GM15510 (cell line): ENCODE results near the gene SIDT2.

ENCODE experiments used
- POLR2A ChIP-seq: IDR thresholded peaks from 3 replicates; pipeline ENCODE4 v1.6.1; 2011; ENCODE audit warnings: borderline replicate concordance; ENCODE audit not compliant: insufficient read length; ENCODE audit errors: extremely low read depth

Gene SIDT2

GRCh38 chr11:117183724-117184349, 5.3 kb downstream of the SIDT2 start:
- no peak for TF ChIP-seq POLR2A

GRCh38 chr11:117185736-117186430, 7.3 kb downstream of the SIDT2 start:
- TF ChIP-seq POLR2A = no peak

GRCh38 chr11:117186431-117186761, 7.9 kb downstream of the SIDT2 start:
- TF ChIP-seq POLR2A = no peak

DNA sequence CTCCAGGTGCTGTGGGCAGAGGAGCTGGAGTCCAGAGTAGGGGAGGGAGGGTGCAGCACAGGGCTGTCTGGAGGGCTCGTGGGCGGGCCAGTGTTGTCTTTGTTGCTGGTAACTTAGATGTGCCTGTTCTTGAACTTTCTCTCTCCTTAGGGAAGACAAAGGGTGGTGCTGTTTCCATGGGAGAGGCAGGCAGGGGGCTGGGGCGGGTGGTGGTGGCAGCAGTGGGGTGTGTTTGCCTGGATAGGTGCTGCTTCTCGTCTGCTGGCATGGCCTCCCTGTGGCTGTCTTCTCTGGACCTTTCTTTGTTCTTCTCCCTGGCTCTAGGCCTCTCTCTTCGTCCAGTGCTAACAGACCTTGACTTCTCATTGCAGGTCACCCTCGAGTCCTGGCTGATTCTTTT, 8.5 kb downstream of the SIDT2 start:
- TF ChIP-seq POLR2A = no peak

- no peak for TF ChIP-seq POLR2A
Observed at GRCh38 chr11:117187428-117187798, 8.9 kb downstream of the SIDT2 start.

GRCh38 chr11:117187799-117188481, 9.4 kb downstream of the SIDT2 start:
- TF ChIP-seq POLR2A = no peak

GRCh38 chr11:117188620-117189081, 10.1 kb downstream of the SIDT2 start:
- no peak for TF ChIP-seq POLR2A

GRCh38 chr11:117189191-117189940, 10.8 kb downstream of the SIDT2 start:
- TF ChIP-seq POLR2A = no peak

- no peak for TF ChIP-seq POLR2A
Observed at GRCh38 chr11:117189941-117190544, 11.5 kb downstream of the SIDT2 start.

GRCh38 chr11:117191680-117192400, 13.3 kb downstream of the SIDT2 start:
- no peak for TF ChIP-seq POLR2A

GRCh38 chr11:117192401-117192875, 13.9 kb downstream of the SIDT2 start:
- TF ChIP-seq POLR2A = no peak

DNA sequence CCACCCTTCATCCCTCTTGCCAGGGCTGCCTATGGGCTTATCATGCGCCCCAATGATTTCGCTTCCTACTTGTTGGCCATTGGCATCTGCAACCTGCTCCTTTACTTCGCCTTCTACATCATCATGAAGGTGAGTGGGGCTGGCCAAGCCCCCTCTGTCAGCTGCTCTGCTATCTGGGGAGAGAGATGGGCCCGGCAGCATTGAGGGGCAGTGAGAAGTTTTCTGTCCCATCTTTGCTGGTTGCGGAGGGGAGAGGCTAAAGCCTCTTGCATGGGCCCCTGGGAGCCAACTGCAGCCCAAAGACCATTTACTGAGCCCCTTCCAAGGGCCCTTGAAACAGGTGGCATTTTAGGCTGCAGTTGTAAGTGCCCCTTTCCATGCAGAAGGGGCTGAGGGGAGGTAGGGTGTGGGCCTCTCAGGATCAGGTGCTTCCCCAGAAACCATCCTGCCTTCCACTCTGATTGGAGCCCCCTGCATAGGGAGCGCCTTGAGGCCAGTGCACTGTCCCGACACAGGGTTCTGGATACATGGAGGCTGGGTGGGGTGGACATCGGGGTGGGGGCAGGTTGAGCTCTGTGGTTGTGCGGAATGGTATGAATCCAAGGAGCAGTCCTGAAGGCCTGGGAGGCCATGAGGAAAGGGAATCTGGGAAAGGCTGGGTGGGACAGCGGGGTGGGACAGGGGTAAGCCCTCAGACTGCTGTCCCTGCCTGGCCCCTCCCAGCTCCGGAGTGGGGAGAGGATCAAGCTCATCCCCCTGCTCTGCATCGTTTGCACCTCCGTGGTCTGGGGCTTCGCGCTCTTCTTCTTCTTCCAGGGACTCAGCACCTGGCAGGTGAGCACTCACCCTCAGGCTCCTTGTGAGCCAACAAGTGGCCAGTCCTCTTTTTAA, 14.8 kb downstream of the SIDT2 start:
- TF ChIP-seq POLR2A = no peak

DNA sequence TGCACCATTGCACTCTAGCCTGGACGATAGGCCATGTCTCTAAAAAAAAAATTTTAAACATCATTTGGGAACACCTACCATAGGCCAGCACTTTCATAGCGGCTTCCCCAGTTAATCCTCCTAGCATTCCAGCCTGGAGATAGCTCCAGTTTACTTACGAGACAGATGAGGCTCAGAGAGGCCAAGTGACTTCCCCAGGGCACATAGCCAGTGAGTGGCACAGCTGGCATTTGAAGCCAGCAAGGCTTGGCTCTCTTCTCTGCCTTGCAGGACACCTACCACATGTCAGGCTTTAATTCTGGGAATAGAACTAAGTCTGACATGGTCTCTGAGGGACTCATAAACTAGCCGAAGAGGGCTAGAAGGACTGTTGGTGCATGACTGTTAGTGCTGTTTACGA, 15.7 kb downstream of the SIDT2 start:
- no peak for TF ChIP-seq POLR2A
